Kidney glomerular epithelial cell (primary cell): ENCODE data around the gene PRAF2.
A peak's percentile ranks its signal among the peaks of the same experiment; 100 is the strongest.

Experiments used
- DNase-seq: peaks from one replicate; lab custom pipeline; 2025; lab: John Stamatoyannopoulos, UW

PRAF2 gene

DNA sequence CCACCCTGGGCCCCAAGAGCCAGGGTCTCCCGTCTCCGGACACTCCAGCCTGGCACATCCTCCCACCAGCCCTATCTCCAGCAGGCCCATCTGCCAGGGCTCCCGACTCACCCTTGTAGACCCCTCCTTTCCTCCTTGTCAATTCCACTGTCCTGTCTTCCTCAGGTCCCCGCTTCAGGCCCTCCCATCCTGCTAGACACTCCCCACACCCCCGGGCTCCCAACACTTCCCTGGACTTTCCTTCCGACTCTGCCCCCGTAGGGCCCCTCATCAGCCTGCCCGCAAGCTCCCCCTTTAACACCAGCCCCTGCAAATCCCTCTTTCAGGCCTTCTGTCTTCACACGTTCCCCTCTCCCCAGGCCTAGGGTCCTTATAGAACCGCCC, 1.1 kb downstream of the PRAF2 start:
- DNase-seq: no peak

GRCh38 chrX:49071877-49072711, 1.7 kb downstream of the PRAF2 start:
- peak; percentile 47 for DNase-seq

GRCh38 chrX:49070988-49071387, 2.8 kb downstream of the PRAF2 start:
- DNase-seq: no peak

- no peak for DNase-seq
These were observed 4.8 kb downstream of the PRAF2 start for GRCh38 chrX:49069038-49069437.

- no peak for DNase-seq
These were observed 6.3 kb downstream of the PRAF2 start for GRCh38 chrX:49067285-49068120.

- no peak for DNase-seq
These were observed 7.1 kb downstream of the PRAF2 start for GRCh38 chrX:49066690-49067089.

DNA sequence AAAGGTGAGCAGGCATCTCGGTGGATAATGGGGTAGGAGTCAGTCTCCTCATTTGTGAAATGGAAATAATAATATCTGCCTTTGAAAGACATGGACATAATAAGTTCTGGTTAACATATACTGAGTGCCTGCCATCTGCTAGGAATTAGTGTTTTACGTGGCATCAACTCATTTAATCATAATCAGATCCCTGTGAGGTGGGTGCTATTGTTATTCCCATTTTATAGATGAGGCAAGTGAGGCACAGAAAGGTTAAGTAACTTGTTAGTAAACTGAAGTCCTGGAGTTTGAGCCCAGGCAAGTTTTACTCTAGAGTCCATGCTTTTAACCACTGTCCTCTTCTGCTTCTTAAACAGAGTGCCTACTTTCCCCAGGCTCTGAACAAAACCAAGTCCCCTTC, 7.5 kb downstream of the PRAF2 start:
- DNase-seq: no peak

DNA sequence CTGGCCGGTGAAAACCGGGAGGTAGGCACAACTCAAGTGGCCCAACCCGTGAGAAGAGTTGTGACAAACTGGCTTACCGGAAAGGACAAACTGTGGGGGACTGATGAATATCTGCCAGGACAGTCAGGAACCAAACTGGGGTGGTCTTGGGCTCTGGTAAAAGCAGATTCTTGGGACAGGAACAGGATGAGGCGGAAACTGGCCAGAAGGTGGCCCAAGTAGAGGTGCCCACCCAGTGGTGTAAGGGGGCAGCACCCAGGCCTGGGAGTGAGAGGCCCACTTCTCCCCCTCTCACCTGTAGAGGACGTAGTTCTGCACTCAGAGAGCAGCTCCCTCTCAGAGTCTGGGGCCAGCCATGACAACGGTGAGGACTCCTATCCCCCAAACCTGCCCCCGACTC, 9.1 kb downstream of the PRAF2 start:
- DNase-seq: no peak

GRCh38 chrX:49064303-49064702, 9.5 kb downstream of the PRAF2 start:
- DNase-seq: no peak

DNA sequence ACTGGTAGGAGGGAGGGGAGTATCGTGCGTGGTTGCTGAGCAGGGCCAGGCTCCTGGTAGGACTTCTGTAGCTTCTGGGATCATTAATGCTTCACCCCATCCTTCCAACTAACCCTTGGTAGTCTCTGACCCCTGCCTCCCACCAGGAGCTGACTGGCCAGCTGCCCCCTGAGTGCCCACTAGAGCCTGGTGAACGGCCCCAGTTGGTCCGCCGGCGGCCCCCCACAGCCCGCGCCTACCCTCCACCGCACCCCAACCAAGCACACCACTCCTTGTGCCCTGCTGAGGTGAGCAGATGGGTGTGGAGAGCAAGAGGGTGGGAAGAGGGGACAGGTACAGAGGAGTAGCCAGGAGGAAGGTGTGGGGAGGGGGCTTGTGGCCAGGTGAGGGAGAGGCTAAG, 10.1 kb downstream of the PRAF2 start:
- DNase-seq: no peak

DNA sequence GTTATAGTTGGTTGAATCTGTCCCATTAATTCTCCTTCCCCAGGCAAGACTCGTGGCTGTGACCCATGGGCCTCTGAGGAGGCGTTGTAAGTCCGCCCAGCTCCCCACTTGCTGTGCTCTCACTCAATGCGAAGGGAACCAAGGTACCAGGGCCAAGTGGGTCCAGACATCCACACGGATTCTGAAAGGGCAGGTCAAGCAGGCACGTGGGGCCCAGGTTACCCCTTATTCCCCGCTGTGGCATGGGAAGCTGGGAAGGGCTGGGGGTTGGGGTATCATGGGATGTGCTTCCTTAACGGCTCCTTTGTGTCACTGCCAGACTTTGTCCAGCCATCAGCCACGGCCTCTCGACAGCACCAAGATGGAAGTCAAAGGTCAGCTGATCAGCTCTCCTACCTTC, 11.9 kb downstream of the PRAF2 start:
- no peak for DNase-seq

DNA sequence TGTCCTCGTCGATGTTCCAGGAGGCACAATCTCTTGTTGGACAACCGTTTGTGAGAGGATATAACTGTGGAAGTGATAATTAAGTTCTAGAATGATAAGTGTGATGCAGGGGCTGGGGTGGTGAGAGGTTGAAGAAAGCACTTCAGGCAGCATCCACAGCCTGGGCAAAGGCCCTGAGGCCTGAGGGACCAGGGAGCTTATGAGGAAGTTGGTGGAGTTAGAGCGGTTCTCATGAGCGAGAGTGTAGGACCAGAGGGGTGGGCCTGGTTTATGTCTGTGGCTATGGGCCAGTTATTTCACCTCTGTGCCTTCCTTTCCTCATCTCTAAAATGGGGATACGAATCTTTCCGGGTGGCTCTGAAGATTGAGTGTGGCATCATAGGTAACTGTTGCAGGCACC, 12.3 kb downstream of the PRAF2 start:
- no peak for DNase-seq

- no peak for DNase-seq
These were observed 12.9 kb downstream of the PRAF2 start for GRCh38 chrX:49060914-49061313.

- DNase-seq: no peak
These were observed 14.1 kb downstream of the PRAF2 start for GRCh38 chrX:49059681-49060085.

GRCh38 chrX:49059201-49059600, 14.6 kb downstream of the PRAF2 start:
- no peak for DNase-seq

DNA sequence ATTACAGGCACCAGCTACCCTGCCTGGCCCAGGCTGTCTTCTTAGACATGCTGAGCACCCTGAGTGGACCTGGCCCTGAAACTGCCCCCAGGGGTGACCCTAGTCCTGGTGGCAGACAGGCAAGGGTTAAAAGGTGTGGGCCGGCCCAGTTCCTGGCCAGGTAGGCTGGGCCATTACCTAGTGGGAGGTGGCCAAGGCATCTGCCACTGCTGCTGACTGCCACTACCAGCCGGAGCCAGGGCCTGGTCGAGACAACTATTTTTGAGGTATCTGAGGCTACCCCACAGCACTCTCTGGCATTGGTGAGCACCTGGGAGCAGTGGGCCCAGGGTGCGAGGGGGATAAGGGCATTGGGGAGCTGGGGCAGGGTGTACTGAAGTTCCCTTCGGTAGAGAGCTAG, 15.0 kb downstream of the PRAF2 start, which contains the start of gene CCDC120:
CCDC120 (plus strand) TSS at position 206 of the 400 bp plus-strand sequence. CDS start 3,043 bp downstream, outside the sequence.
- DNase-seq: no peak

GRCh38 chrX:49054073-49054762, 19.6 kb downstream of the PRAF2 start:
- no peak for DNase-seq

- no peak for DNase-seq
These were observed 20.4 kb downstream of the PRAF2 start for GRCh38 chrX:49053223-49054072.

DNA sequence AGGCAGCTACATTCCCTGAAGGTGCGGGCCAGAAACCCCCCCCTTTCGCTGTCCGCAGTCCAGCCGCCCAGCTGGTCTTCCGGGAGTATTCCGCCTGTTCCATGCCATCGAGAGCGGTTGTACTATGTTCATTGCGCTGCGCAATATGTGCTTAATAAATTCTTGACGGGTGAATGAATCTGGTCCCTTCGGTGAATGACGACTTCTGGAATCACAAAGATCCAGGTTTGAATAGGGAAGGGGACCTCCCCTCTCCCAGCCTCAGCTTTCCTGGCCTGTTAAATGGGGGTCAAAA, 29.9 kb downstream of the PRAF2 start:
- DNase-seq: no peak

DNA sequence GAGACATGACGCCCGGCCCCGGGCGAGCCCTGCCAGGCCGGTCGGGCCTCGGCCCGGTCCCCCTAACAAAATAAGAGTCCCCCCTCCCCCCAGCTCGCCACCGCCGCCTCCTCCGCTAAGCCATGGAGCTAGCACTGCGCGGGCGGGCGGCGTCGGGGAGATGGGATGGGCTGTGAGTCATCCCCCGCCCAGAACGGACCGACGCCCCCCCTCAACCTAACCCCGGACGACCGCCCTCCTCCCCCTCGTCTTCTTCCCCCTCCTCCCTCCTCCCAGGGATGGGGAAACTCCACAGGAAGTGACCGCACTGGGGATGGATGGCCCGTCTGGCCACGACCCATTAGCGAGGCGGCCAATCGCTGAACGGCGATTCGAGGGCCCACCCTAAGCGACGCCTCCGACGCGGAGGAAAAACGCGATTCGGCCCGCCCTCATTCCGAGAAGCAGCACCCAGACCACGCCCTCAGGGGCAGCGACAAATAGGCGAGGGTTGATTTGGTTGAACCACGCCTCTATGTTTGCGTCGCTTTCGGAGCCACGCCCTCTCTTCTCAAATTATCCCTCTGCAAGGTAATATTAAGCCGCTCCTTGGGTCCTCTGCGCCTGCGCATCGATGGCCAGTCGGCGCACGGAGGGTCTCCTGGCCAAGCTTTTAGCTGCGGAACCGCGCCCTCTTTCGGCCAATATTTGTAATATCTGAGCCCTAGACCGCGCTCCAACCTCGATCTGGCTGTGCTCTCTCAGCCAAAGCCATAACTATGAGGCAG, 30.4 kb downstream of the PRAF2 start, which contains the start of gene TFE3:
TFE3 (minus strand) TSS at position 138 of the 767 bp plus-strand sequence; CDS start at position 7, 131 bp downstream.
- peak; percentile 97 for DNase-seq
